ENCODE measurements around the gene RBM28. TPM values are rescaled to one million over a fixed set of nuclear protein-coding genes. Genes with fewer than 3 reads are reported as not detected.

The RBM28 gene
- total RNA-seq, 1 experiment from 2014 or later = 71.4 TPM

GRCh38 chr7:128366300-128366699 is 22.6 kb upstream of the RBM28 start:
- Mint-ChIP-seq H3K27ac (ENCODE audit: unreplicated experiment) (no peak overlapping the region), H3K4me1 (ENCODE audit: low read depth, unreplicated experiment) (peaks cover 4% of the 10 kb centered on the region), H3K27me3 (ENCODE audit: insufficient read depth, unreplicated experiment) (peaks cover 27% of the 10 kb centered on the region), H3K9me3 (ENCODE audit: unreplicated experiment) (no peaks in the 10 kb centered on the region), H3K36me3 (ENCODE audit: insufficient read depth, unreplicated experiment) (no peaks in the 10 kb centered on the region), H3K4me3 (ENCODE audit: unreplicated experiment) (no peak overlapping the region)
- no peak for TF ChIP-seq CTCF (IDR thresholded peaks at IDR 0.05; ENCODE audit: insufficient read depth in 1 of 2, low read depth in 1 of 2, low read length in 1 of 2, severe bottlenecking in 1 of 2, unreplicated experiment in 1 of 2)
- Histone ChIP-seq H3K4me1 (no peaks in the 10 kb centered on the region), H3K27me3 (replicated peaks; ENCODE audit: control insufficient read depth, insufficient read depth, low read length) (no peaks in the 10 kb centered on the region; the same call in none of the 2 replicates), H3K4me3 (ENCODE audit: low read depth, low read length) (no peak overlapping the region), H3K9me3 (no peaks in the 10 kb centered on the region), H3K36me3 (ENCODE audit: control insufficient read depth, insufficient read depth, low read length) (no peaks in the 10 kb centered on the region)
- DNase-seq = no peak
- intact Hi-C loops (cut with micrococcal nuclease; ENCODE audit: unreplicated experiment) = no loop called here
- POLR2A ChIA-PET = no interaction called here
- BruUV-seq (replicated peaks) = no TSS peak
- CTCF ChIA-PET = interaction anchor here (0.6 to 1.1 kb wide), 2 partner anchors 21 to 31 kb away, joined by 3 to 6 read pairs; no protein-coding TSS in a partner anchor

- no peaks in the 10 kb centered on the region; the same call in none of the 2 replicates for H3K27me3 ChIP-seq (replicated peaks; ENCODE audit: control insufficient read depth, insufficient read depth, low read length)
- TF ChIP-seq CTCF (IDR thresholded peaks at IDR 0.05; ENCODE audit: insufficient read depth in 1 of 2, low read depth in 1 of 2, low read length in 1 of 2, severe bottlenecking in 1 of 2, unreplicated experiment in 1 of 2) = no peak
- H3K9me3 Mint-ChIP-seq (ENCODE audit: unreplicated experiment) = no peaks in the 10 kb centered on the region
- 0 out of 2 replicates have a peak, but pooled peaks cover 5% of the 10 kb centered on the region for H3K4me1 ChIP-seq
- no peaks in the 10 kb centered on the region for H3K9me3 ChIP-seq
- peaks cover 31% of the 10 kb centered on the region for H3K27me3 Mint-ChIP-seq (ENCODE audit: insufficient read depth, unreplicated experiment)
- POLR2A ChIA-PET = no interaction called here
- H3K36me3 Mint-ChIP-seq (ENCODE audit: insufficient read depth, unreplicated experiment) = no peaks in the 10 kb centered on the region
- H3K36me3 ChIP-seq (ENCODE audit: control insufficient read depth, insufficient read depth, low read length) = no peaks in the 10 kb centered on the region
- no peak overlapping the region for H3K27ac Mint-ChIP-seq (ENCODE audit: unreplicated experiment)
- peaks cover 4% of the 10 kb centered on the region for H3K4me1 Mint-ChIP-seq (ENCODE audit: low read depth, unreplicated experiment)
- CTCF ChIA-PET = interaction anchor here (0.7 kb wide), 1 partner anchor 19 kb away, joined by 3 read pairs; no protein-coding TSS in a partner anchor
- H3K4me3 ChIP-seq (ENCODE audit: low read depth, low read length) = no peak overlapping the region
- H3K4me3 Mint-ChIP-seq (ENCODE audit: unreplicated experiment) = no peak overlapping the region
- DNase-seq = no peak
- intact Hi-C loops (cut with micrococcal nuclease; ENCODE audit: unreplicated experiment) = no loop called here
- BruUV-seq (replicated peaks) = no TSS peak
Observed at GRCh38 chr7:128365432-128365831, 21.7 kb upstream of the RBM28 start.

- Histone ChIP-seq H3K4me1 (0 out of 2 replicates have a peak, but pooled peaks cover 5% of the 10 kb centered on the region), H3K36me3 (ENCODE audit: control insufficient read depth, insufficient read depth, low read length) (no peaks in the 10 kb centered on the region), H3K9me3 (no peaks in the 10 kb centered on the region), H3K4me3 (ENCODE audit: low read depth, low read length) (no peak overlapping the region), H3K27me3 (replicated peaks; ENCODE audit: control insufficient read depth, insufficient read depth, low read length) (no peaks in the 10 kb centered on the region; the same call in none of the 2 replicates)
- H3K9me3 Mint-ChIP-seq (ENCODE audit: unreplicated experiment) = no peaks in the 10 kb centered on the region
- ChIA-PET POLR2A (no interaction called here), CTCF (no interaction called here)
- DNase-seq = no peak
- H3K27ac Mint-ChIP-seq (ENCODE audit: unreplicated experiment) = no peak overlapping the region
- H3K4me1 Mint-ChIP-seq (ENCODE audit: low read depth, unreplicated experiment) = peaks cover 4% of the 10 kb centered on the region
- H3K27me3 Mint-ChIP-seq (ENCODE audit: insufficient read depth, unreplicated experiment) = peaks cover 31% of the 10 kb centered on the region
- BruUV-seq (replicated peaks) = no TSS peak
- intact Hi-C loops (cut with micrococcal nuclease; ENCODE audit: unreplicated experiment) = no loop called here
- no peaks in the 10 kb centered on the region for H3K36me3 Mint-ChIP-seq (ENCODE audit: insufficient read depth, unreplicated experiment)
- H3K4me3 Mint-ChIP-seq (ENCODE audit: unreplicated experiment) = no peak overlapping the region
- no peak for TF ChIP-seq CTCF (IDR thresholded peaks at IDR 0.05; ENCODE audit: insufficient read depth in 1 of 2, low read depth in 1 of 2, low read length in 1 of 2, severe bottlenecking in 1 of 2, unreplicated experiment in 1 of 2)
Observed at GRCh38 chr7:128364166-128364870, 20.6 kb upstream of the RBM28 start.

Measured in Caco-2 (cell line).